Testis (tissue), 2 donors: ENCODE measurements around the gene SERINC1.

Experiments used
- CTCF ChIP-seq, 3 experiments: fragments of 450-650 bp in 2 of 3; fragments of 200-600 bp in 1 of 3; sonication (generic) in 1 of 3; IDR thresholded peaks; one replicate each; pipeline ENCODE4 v1.5.1; 2016 to 2019; ENCODE audit warnings: antibody characterized with exemption in 3 of 3, mild to moderate bottlenecking in 2 of 3, moderate library complexity in 1 of 3
- POLR2A ChIP-seq: fragments of 450-650 bp; IDR thresholded peaks from one replicate; pipeline ENCODE4 v1.6.1; 2017; ENCODE audit warnings: antibody characterized with exemption, mild to moderate bottlenecking, moderate library complexity

- no peak for TF ChIP-seq CTCF (IDR thresholded peaks at IDR 0.05)
- TF ChIP-seq POLR2A = no peak
Measured at GRCh38 chr6:122408702-122409458, 62.7 kb downstream of the SERINC1 start.
